ENCODE data around the gene TECR.

The TECR gene

GRCh38 chr19:14507704-14508542, 21.5 kb upstream of the TECR start:
- no peak for FAIRE-seq
- DNase-seq (ENCODE audit: low spot score), result peak; percentile 83

- no peak for DNase-seq (ENCODE audit: low spot score)
- FAIRE-seq, result peak; percentile 8
Measured at GRCh38 chr19:14510311-14511228, 18.8 kb upstream of the TECR start.

- no peak for FAIRE-seq
- DNase-seq (ENCODE audit: low spot score), result no peak
Measured at GRCh38 chr19:14511229-14511593, 18.2 kb upstream of the TECR start.

GRCh38 chr19:14512406-14512961, 16.9 kb upstream of the TECR start:
- DNase-seq (ENCODE audit: low spot score) (no peak), FAIRE-seq (no peak)

- DNase-seq (ENCODE audit: low spot score) (no peak), FAIRE-seq (no peak)
Measured at GRCh38 chr19:14514215-14514863, 15.1 kb upstream of the TECR start.

GRCh38 chr19:14515501-14516047, 13.8 kb upstream of the TECR start:
- DNase-seq (ENCODE audit: low spot score), result no peak
- FAIRE-seq, result no peak

- no peak for FAIRE-seq
- no peak for DNase-seq (ENCODE audit: low spot score)
Measured at GRCh38 chr19:14516048-14516534, 13.3 kb upstream of the TECR start.

- DNase-seq (ENCODE audit: low spot score) (no peak), FAIRE-seq (no peak)
Measured at GRCh38 chr19:14516746-14517438, 12.5 kb upstream of the TECR start.

- DNase-seq (ENCODE audit: low spot score) (no peak), FAIRE-seq (no peak)
Measured at GRCh38 chr19:14517446-14517839, 12.0 kb upstream of the TECR start.

- FAIRE-seq (no peak), DNase-seq (ENCODE audit: low spot score) (peak; percentile 61)
Measured at GRCh38 chr19:14517840-14518505, 11.4 kb upstream of the TECR start, which contains the start of gene DNAJB1. Gene DNAJB1, minus strand, starts transcription at chr19:14518397. Its CDS starts 48 bp downstream, at chr19:14518349.

GRCh38 chr19:14519245-14519859, 10.0 kb upstream of the TECR start:
- FAIRE-seq, result no peak

GRCh38 chr19:14519860-14520407, 9.5 kb upstream of the TECR start:
- peak; percentile 76 for FAIRE-seq

More at GRCh38 chr19:14519245-14519859, 10.0 kb upstream of the TECR start:
- no peak for DNase-seq (ENCODE audit: low spot score)

GRCh38 chr19:14520543-14520942, 8.9 kb upstream of the TECR start:
- no peak for FAIRE-seq
- DNase-seq (ENCODE audit: low spot score), result no peak

More at GRCh38 chr19:14519860-14520407, 9.5 kb upstream of the TECR start:
- peak; percentile 98 for DNase-seq (ENCODE audit: low spot score)

GRCh38 chr19:14525729-14526128, 3.7 kb upstream of the TECR start:
- FAIRE-seq (no peak), DNase-seq (ENCODE audit: low spot score) (no peak)

GRCh38 chr19:14526423-14526822, 3.0 kb upstream of the TECR start:
- no peak for DNase-seq (ENCODE audit: low spot score)
- no peak for FAIRE-seq

- DNase-seq (ENCODE audit: low spot score), result no peak
- FAIRE-seq, result no peak
Measured at GRCh38 chr19:14528419-14529253, 758 bp upstream of the TECR start.

GRCh38 chr19:14530005-14530348, 583 bp downstream of the TECR start:
- DNase-seq (ENCODE audit: low spot score) (no peak), FAIRE-seq (no peak)

GRCh38 chr19:14530506-14530905, 1.1 kb downstream of the TECR start:
- no peak for FAIRE-seq
- no peak for DNase-seq (ENCODE audit: low spot score)

Data from RCC 7860 (cell line).